IMR-90 (cell line): ENCODE measurements around the gene LCN10. TPM values are rescaled to one million over a fixed set of nuclear protein-coding genes. Genes with fewer than 3 reads are reported as not detected.
A peak's percentile ranks its signal among the peaks of the same experiment; 100 is the strongest.

ENCODE experiments used
- ATAC-seq: fragments of 200-7000 bp; cut with Tn5 transposase; 2 replicates; pipeline ENCODE4 v1.9.1; 2020; ENCODE audit warnings: low read depth, mild to moderate bottlenecking, moderate library complexity
- BruUV-seq: library from RNA; stranded (reverse); fragments of 400-500 nt; replicated peaks from 2 replicates; lab custom pipeline; 2021; lab: Mats Ljungman, UMichigan
- CTCF ChIA-PET: fragments of 300-600 bp; formaldehyde crosslinking; extraction: SDS; loops from one replicate; lab custom pipeline; 2021; ENCODE audit warnings: antibody characterized with exemption; lab: Yijun Ruan, JAX
- POLR2A ChIA-PET: fragments of 300-600 bp; sonication (Branson Sonifier 250); formaldehyde crosslinking; loops from one replicate; lab custom pipeline; 2022; ENCODE audit warnings: antibody characterized with exemption; ENCODE audit not compliant: unreplicated experiment; lab: Charles Lee
- DNase-seq: peaks from one replicate; pipeline ENCODE4 v3.0.0; 2013
- H2AFZ ChIP-seq: replicated peaks from 2 replicates; pipeline ENCODE3; 2013; ENCODE audit warnings: low read length, mild to moderate bottlenecking; ENCODE audit not compliant: poor library complexity
- H2AK5ac ChIP-seq: 2 replicates; pipeline ENCODE4 v1.6.1; 2013; ENCODE audit warnings: low read depth, low read length, inconsistent platforms
- H2AK9ac ChIP-seq: replicated peaks from 2 replicates; pipeline ENCODE3; 2013; ENCODE audit warnings: mild to moderate bottlenecking, low read depth, low read length, moderate library complexity; ENCODE audit not compliant: poor library complexity
- H2BK120ac ChIP-seq: 2 replicates; pipeline ENCODE4 v1.6.1; 2013; ENCODE audit warnings: low read depth, low read length, inconsistent platforms
- H2BK15ac ChIP-seq: 3 replicates; pipeline ENCODE4 v1.6.1; 2013; ENCODE audit warnings: low read depth, low read length, inconsistent platforms
- H2BK20ac ChIP-seq: 2 replicates; pipeline ENCODE4 v1.6.1; 2013; ENCODE audit warnings: low read depth, mild to moderate bottlenecking, inconsistent platforms, low read length, moderate library complexity
- H2BK5ac ChIP-seq: 2 replicates; pipeline ENCODE4 v1.6.1; 2013; ENCODE audit warnings: mild to moderate bottlenecking, low read depth, low read length, inconsistent platforms; ENCODE audit not compliant: poor library complexity, severe bottlenecking
- H3K14ac ChIP-seq: replicated peaks from 2 replicates; pipeline ENCODE4 v1.6.1; 2013; ENCODE audit warnings: low read depth, low read length, inconsistent platforms
- H3K18ac ChIP-seq: 2 replicates; pipeline ENCODE4 v1.6.1; 2013; ENCODE audit warnings: low read depth, low read length, control low read depth
- H3K23ac ChIP-seq: 2 replicates; pipeline ENCODE4 v1.6.1; 2013; ENCODE audit warnings: low read depth, low read length, inconsistent platforms
- H3K27ac ChIP-seq: 2 replicates; pipeline ENCODE4 v1.5.1; 2013; ENCODE audit warnings: mild to moderate bottlenecking, control low read depth, low read length; ENCODE audit not compliant: insufficient read depth
- H3K27me3 ChIP-seq: 2 replicates; pipeline ENCODE4 v1.6.1; 2013; ENCODE audit warnings: low read length; ENCODE audit not compliant: control insufficient read depth, insufficient read depth
- H3K36me3 ChIP-seq: 2 replicates; pipeline ENCODE4 v1.6.1; 2013; ENCODE audit warnings: low read length, mixed read lengths; ENCODE audit not compliant: control insufficient read depth, insufficient read depth
- H3K4ac ChIP-seq: 2 replicates; pipeline ENCODE4 v1.6.1; 2013; ENCODE audit warnings: low read depth, low read length, inconsistent platforms
- H3K4me1 ChIP-seq: 2 replicates; pipeline ENCODE4 v1.6.1; 2013; ENCODE audit warnings: low read length, mixed read lengths; ENCODE audit not compliant: control insufficient read depth, insufficient read depth
- H3K4me2 ChIP-seq: 2 replicates; pipeline ENCODE4 v1.6.1; 2013; ENCODE audit warnings: low read depth, mild to moderate bottlenecking, control low read depth, low read length, moderate library complexity
- H3K4me3 ChIP-seq: 2 replicates; pipeline ENCODE4 v1.5.1; 2013; ENCODE audit warnings: low read depth, mild to moderate bottlenecking, control low read depth, low read length, moderate library complexity; ENCODE audit not compliant: insufficient read depth
- H3K56ac ChIP-seq: 2 replicates; pipeline ENCODE4 v1.6.1; 2013; ENCODE audit warnings: low read length, inconsistent platforms; ENCODE audit not compliant: insufficient read depth; ENCODE audit errors: extremely low read depth
- H3K79me1 ChIP-seq, 2 experiments: 2 replicates each; pipeline ENCODE4 v1.6.1; 2013; ENCODE audit warnings: low read length in 2 of 2, inconsistent platforms in 1 of 2, low read depth in 1 of 2
- H3K9ac ChIP-seq: 2 replicates; pipeline ENCODE4 v1.6.1; 2013; ENCODE audit warnings: low read depth, low read length, control low read depth
- H3K9me1 ChIP-seq: 2 replicates; pipeline ENCODE4 v1.6.1; 2013; ENCODE audit warnings: low read length, inconsistent platforms; ENCODE audit not compliant: insufficient read depth
- H3K9me3 ChIP-seq: 2 replicates; pipeline ENCODE4 v1.6.1; 2013; ENCODE audit warnings: low read length; ENCODE audit not compliant: control insufficient read depth, insufficient read depth
- H4K20me1 ChIP-seq: 2 replicates; pipeline ENCODE4 v1.6.1; 2013; ENCODE audit warnings: low read length, inconsistent platforms; ENCODE audit not compliant: insufficient read depth
- H4K5ac ChIP-seq: 2 replicates; pipeline ENCODE4 v1.6.1; 2013; ENCODE audit warnings: mild to moderate bottlenecking, low read depth, low read length, control low read depth
- H4K8ac ChIP-seq, 2 experiments: 2 replicates each; pipeline ENCODE4 v1.6.1; 2013; ENCODE audit warnings: low read depth in 2 of 2, low read length in 2 of 2, control low read depth in 1 of 2, inconsistent platforms in 1 of 2
- H4K91ac ChIP-seq: 2 replicates; pipeline ENCODE4 v1.6.1; 2013; ENCODE audit warnings: low read depth, low read length, inconsistent platforms; ENCODE audit not compliant: insufficient read depth
- POLR2A ChIP-seq: IDR thresholded peaks from 2 replicates; pipeline ENCODE4 v1.6.1; 2012; ENCODE audit warnings: mild to moderate bottlenecking, low read depth, low read length
- WGBS, 2 experiments: methylation state at CpG; one replicate each; pipeline versions ENCODE4 v1.1.5 to v1.1.7; 2013; ENCODE audit warnings: missing lambda C conversion rate in 2 of 2; ENCODE audit not compliant: insufficient read length in 1 of 2; ENCODE audit errors: extremely low coverage in 2 of 2; 5-methylcytosine and 5-hydroxymethylcytosine counted together
- dilution Hi-C: fragments of 300-500 bp; cut with HindIII; formaldehyde crosslinking; loops from one replicate; pipeline ENCODE4 v1.14.3; 2018; ENCODE audit warnings: low sequenced_read_pairs; ENCODE audit not compliant: unreplicated experiment
- in situ Hi-C: fragments of 300-500 bp; cut with MboI; formaldehyde crosslinking; loops from 3 replicates; pipeline ENCODE4 v1.14.3; 2019; ENCODE audit warnings: low sequenced_read_pairs, inconsistent platforms, mixed read lengths
- intact Hi-C: fragments of 100-400 bp; cut with micrococcal nuclease; formaldehyde crosslinking; loops from 2 replicates; pipeline ENCODE4 v1.10.0; 2022
- polyA plus RNA-seq, 3 experiments: library from polyadenylated mRNA; depleted of rRNA; stranded (reverse); fragments of >200 nt; gene quantifications; 2 replicates each; pipeline ENCODE4 v1.2.3, GENCODE V29; 2012; ENCODE audit warnings: low replicate concordance in 1 of 3
- total RNA-seq: library from RNA; depleted of rRNA; stranded (reverse); fragments of >200 nt; gene quantifications from 2 replicates; pipeline ENCODE4 v1.2.3, GENCODE V29; 2012

Gene LCN10
- total and polyA plus RNA-seq, 2 of the 4 experiments (the other 2 are of a cell fraction), result not detected

DNA sequence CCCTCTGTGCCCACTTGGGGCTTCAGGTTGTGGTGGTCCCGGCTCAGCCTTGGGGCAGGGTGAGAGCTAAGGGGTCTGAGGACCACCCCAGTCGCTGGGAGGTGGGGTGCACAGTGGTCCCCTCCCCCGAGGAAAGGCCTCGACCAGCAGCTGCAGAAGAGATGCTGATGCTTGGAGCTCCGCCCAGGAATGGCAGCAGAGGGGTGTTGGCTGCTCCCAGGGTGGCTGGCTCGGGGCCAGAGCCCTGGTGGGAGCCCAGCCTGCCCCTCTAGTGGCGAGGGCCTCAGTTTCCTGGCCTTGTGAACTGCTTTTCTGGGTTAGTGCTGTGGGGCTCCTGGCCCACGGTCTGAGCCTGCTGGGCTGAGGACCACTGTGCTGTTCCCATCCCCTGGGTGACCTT lies 29.2 kb downstream of the LCN10 start:
- no peak for ATAC-seq
- dilution Hi-C loops, result no loop called here
- Histone ChIP-seq H3K79me1 (no peaks in the 10 kb centered on the region), H3K4me1 (peaks cover 1% of the 10 kb centered on the region; the same call in 1 of the 2 replicates), H2BK5ac (no peak overlapping the region), H4K5ac (no peak overlapping the region), H3K4me3 (no peak overlapping the region), H4K91ac (no peak overlapping the region), H2BK15ac (no peak overlapping the region), H2BK120ac (no peak overlapping the region), H4K8ac (no peak overlapping the region), H3K27me3 (peaks cover 17% of the 10 kb centered on the region), H3K9me1 (no peaks in the 10 kb centered on the region), H3K9ac (no peak overlapping the region), H3K27ac (no peak overlapping the region), H3K36me3 (no peaks in the 10 kb centered on the region), H3K23ac (no peak overlapping the region), H3K4ac (no peak overlapping the region), H3K14ac (no peak overlapping the region), H3K9me3 (no peaks in the 10 kb centered on the region), H3K56ac (no peak overlapping the region), H2AK5ac (no peak overlapping the region), H3K18ac (no peak overlapping the region), H2BK20ac (no peak overlapping the region), H2AK9ac (peak overlapping the region; percentile 42), H3K4me2 (no peak overlapping the region), H4K20me1 (no peaks in the 10 kb centered on the region), H2AFZ (no peak overlapping the region)
- intact Hi-C loops, result no loop called here
- no TSS peak for BruUV-seq
- no peak for TF ChIP-seq POLR2A
- 36% methylated on average over 5 of the region's 8 CpGs; no CpG with 5 or more reads in 1 of the 2 experiments for WGBS, 2 experiments
- ChIA-PET CTCF (interaction anchor here (0.8 to 1.3 kb wide), 2 partner anchors 13 to 47 kb away, joined by 3 read pairs; no protein-coding TSS in a partner anchor), POLR2A (no interaction called here)
- DNase-seq, result no peak
- in situ Hi-C loops, result no loop called here
